Kidney epithelial cell (primary cell): ENCODE measurements around the gene SLC30A2. TPM values are rescaled to one million over a fixed set of nuclear protein-coding genes. Genes with fewer than 3 reads are reported as not detected.

ENCODE experiments used
- DNase-seq: peaks from one replicate; pipeline ENCODE4 v3.0.0-alpha.2; 2010; ENCODE audit warnings: low read depth
- H3K27me3 ChIP-seq: 2 replicates; pipeline ENCODE4 v1.6.0; 2011; ENCODE audit warnings: low read length; ENCODE audit not compliant: control insufficient read depth, insufficient read depth
- H3K36me3 ChIP-seq: 2 replicates; pipeline ENCODE4 v1.5.1; 2011; ENCODE audit warnings: low read length; ENCODE audit not compliant: control insufficient read depth, insufficient read depth
- H3K4me3 ChIP-seq: 2 replicates; pipeline ENCODE4 v1.5.1; 2011; ENCODE audit warnings: low read depth, mild to moderate bottlenecking, control low read depth, low read length
- CTCF ChIP-seq: IDR thresholded peaks from 2 replicates; pipeline ENCODE4 v1.5.1; 2011; ENCODE audit warnings: mild to moderate bottlenecking, moderate library complexity, low read length, control low read depth, inconsistent platforms; ENCODE audit not compliant: insufficient read depth, poor library complexity, severe bottlenecking
- total RNA-seq: library from RNA; depleted of rRNA; stranded (reverse); fragments of >200 nt; gene quantifications from 2 replicates; pipeline ENCODE4 v1.2.3, GENCODE V29; 2015

The SLC30A2 gene
- total RNA-seq, 1 donor from 2014 or later = 0.75 TPM

GRCh38 chr1:26066160-26066559 lies 20.2 kb upstream of the SLC30A2 start:
- Histone ChIP-seq H3K4me3 (no peak overlapping the region), H3K27me3 (peaks cover 12% of the 10 kb centered on the region), H3K36me3 (no peaks in the 10 kb centered on the region)
- no peak for TF ChIP-seq CTCF
- DNase-seq = no peak

GRCh38 chr1:26064553-26064952 lies 18.6 kb upstream of the SLC30A2 start:
- peak; percentile 53 for DNase-seq
- H3K36me3 ChIP-seq = no peaks in the 10 kb centered on the region
- H3K27me3 ChIP-seq = peaks cover 21% of the 10 kb centered on the region
- TF ChIP-seq CTCF = no peak
- H3K4me3 ChIP-seq = no peak overlapping the region

GRCh38 chr1:26060832-26061574 lies 15.1 kb upstream of the SLC30A2 start:
- DNase-seq = no peak
- Histone ChIP-seq H3K36me3 (no peaks in the 10 kb centered on the region), H3K27me3 (peaks cover 19% of the 10 kb centered on the region), H3K4me3 (no peak overlapping the region)
- no peak for TF ChIP-seq CTCF

- no peak for DNase-seq
- Histone ChIP-seq H3K4me3 (no peak overlapping the region), H3K36me3 (no peaks in the 10 kb centered on the region), H3K27me3 (peaks cover 19% of the 10 kb centered on the region)
- TF ChIP-seq CTCF = no peak
Observed at GRCh38 chr1:26059906-26060305, 14.0 kb upstream of the SLC30A2 start.

GRCh38 chr1:26058052-26058595 lies 12.2 kb upstream of the SLC30A2 start:
- Histone ChIP-seq H3K36me3 (no peaks in the 10 kb centered on the region), H3K27me3 (peaks cover 26% of the 10 kb centered on the region), H3K4me3 (no peak overlapping the region)
- DNase-seq = no peak
- TF ChIP-seq CTCF = no peak

GRCh38 chr1:26057189-26057588 lies 11.3 kb upstream of the SLC30A2 start:
- Histone ChIP-seq H3K27me3 (peaks cover 26% of the 10 kb centered on the region), H3K36me3 (no peaks in the 10 kb centered on the region), H3K4me3 (no peak overlapping the region)
- no peak for DNase-seq
- no peak for TF ChIP-seq CTCF
